ENCODE results near the gene DNM1L.
A peak's percentile ranks its signal among the peaks of the same experiment; 100 is the strongest.

Gene DNM1L

GRCh38 chr12:32756476-32757066, 77.5 kb downstream of the DNM1L start:
- DNase-seq (ENCODE audit: low spot score): peak; percentile 32

- no peak for DNase-seq (ENCODE audit: low spot score)
These were observed 78.1 kb downstream of the DNM1L start for GRCh38 chr12:32757157-32757556.

GRCh38 chr12:32761716-32762115, 82.6 kb downstream of the DNM1L start:
- no peak for DNase-seq (ENCODE audit: low spot score)

GRCh38 chr12:32765906-32766305, 86.8 kb downstream of the DNM1L start:
- DNase-seq (ENCODE audit: low spot score): no peak

GRCh38 chr12:32768518-32768917, 89.4 kb downstream of the DNM1L start:
- no peak for DNase-seq (ENCODE audit: low spot score)

GRCh38 chr12:32770141-32770540, 91.0 kb downstream of the DNM1L start:
- no peak for DNase-seq (ENCODE audit: low spot score)

GRCh38 chr12:32773691-32774090, 94.6 kb downstream of the DNM1L start:
- no peak for DNase-seq (ENCODE audit: low spot score)

GRCh38 chr12:32776258-32776657, 97.2 kb downstream of the DNM1L start:
- DNase-seq (ENCODE audit: low spot score): no peak

GRCh38 chr12:32777159-32777558, 98.1 kb downstream of the DNM1L start:
- no peak for DNase-seq (ENCODE audit: low spot score)

- no peak for DNase-seq (ENCODE audit: low spot score)
These were observed 98.6 kb downstream of the DNM1L start for GRCh38 chr12:32777691-32778175.

GRCh38 chr12:32780071-32780470, 101.0 kb downstream of the DNM1L start:
- DNase-seq (ENCODE audit: low spot score): no peak

GRCh38 chr12:32783029-32783428, 103.9 kb downstream of the DNM1L start:
- no peak for DNase-seq (ENCODE audit: low spot score)

GRCh38 chr12:32785557-32785956, 106.5 kb downstream of the DNM1L start:
- DNase-seq (ENCODE audit: low spot score): no peak

- DNase-seq (ENCODE audit: low spot score): no peak
These were observed 109.3 kb downstream of the DNM1L start for GRCh38 chr12:32788405-32788804.

GRCh38 chr12:32789446-32789845, 110.3 kb downstream of the DNM1L start:
- DNase-seq (ENCODE audit: low spot score): no peak

GRCh38 chr12:32789916-32790315, 110.8 kb downstream of the DNM1L start:
- no peak for DNase-seq (ENCODE audit: low spot score)

GRCh38 chr12:32794281-32794680, 115.2 kb downstream of the DNM1L start:
- DNase-seq (ENCODE audit: low spot score): no peak
